Measurements from ENCODE around the gene MZT2A.
"Not testable (repeated sequence)": the region's sequence is repeated elsewhere in the genome, so short reads cannot be mapped to it uniquely, and the experiment has no call there.

GRCh38 chr2:131447981-131448380 is 44.2 kb downstream of the MZT2A start:
- TF ChIP-seq CTCF (IDR thresholded peaks at IDR 0.05; ENCODE audit: low read depth, low read length); EZH2phosphoT487 (IDR thresholded peaks at IDR 0.05; ENCODE audit: low read depth): not testable (repeated sequence)
